Lower leg skin (tissue), 4 donors: ENCODE measurements around the gene KHDC1L. TPM values are rescaled to one million over a fixed set of nuclear protein-coding genes. Genes with fewer than 3 reads are reported as not detected.
"Not testable (repeated sequence)": the region's sequence is repeated elsewhere in the genome, so short reads cannot be mapped to it uniquely, and the experiment has no call there.

Source experiments
- DNase-seq, 2 donors: peaks; one replicate each; pipeline ENCODE4 v3.0.0-alpha.2; 2019; ENCODE audit warnings: low spot score in 2 of 2
- H3K4me3 ChIP-seq: fragments of 200-600 bp; sonication (generic); 2 replicates; pipeline ENCODE4 v1.5.1; 2017; ENCODE audit warnings: mild to moderate bottlenecking, low read depth; ENCODE audit not compliant: poor library complexity, severe bottlenecking
- POLR2A ChIP-seq, 2 donors: fragments of 450-650 bp; IDR thresholded peaks; one replicate each; pipeline ENCODE4 v1.6.1; 2016 to 2017; ENCODE audit warnings: antibody characterized with exemption in 2 of 2, mild to moderate bottlenecking in 1 of 2, moderate library complexity in 1 of 2
- WGBS, 2 donors: methylation state at CpG; one replicate each; pipeline ENCODE4 v1.1.5; 2018; 5-methylcytosine and 5-hydroxymethylcytosine counted together
- intact Hi-C: fragments of 100-400 bp; cut with DNase I; formaldehyde crosslinking; loops from one replicate; pipeline ENCODE4 v1.15.0; 2023; ENCODE audit warnings: low total_unique reads
- total RNA-seq, 4 donors: library from RNA; depleted of rRNA; stranded (reverse); fragments of >200 nt; gene quantifications; one replicate each; pipeline ENCODE4 v1.1.0, GENCODE V29; 2016
- TF ChIP-seq, protein P1 (sequence below), 3 donors: fragments of 450-650 bp; IDR thresholded peaks; one replicate each; pipeline ENCODE4 v1.5.1; 2016; ENCODE audit warnings: antibody characterized with exemption in 3 of 3, mild to moderate bottlenecking in 3 of 3, moderate library complexity in 2 of 3

KHDC1L gene
- not detected for total RNA-seq

- intact Hi-C loops: no loop called here
- TF ChIP-seq, protein P1, sequence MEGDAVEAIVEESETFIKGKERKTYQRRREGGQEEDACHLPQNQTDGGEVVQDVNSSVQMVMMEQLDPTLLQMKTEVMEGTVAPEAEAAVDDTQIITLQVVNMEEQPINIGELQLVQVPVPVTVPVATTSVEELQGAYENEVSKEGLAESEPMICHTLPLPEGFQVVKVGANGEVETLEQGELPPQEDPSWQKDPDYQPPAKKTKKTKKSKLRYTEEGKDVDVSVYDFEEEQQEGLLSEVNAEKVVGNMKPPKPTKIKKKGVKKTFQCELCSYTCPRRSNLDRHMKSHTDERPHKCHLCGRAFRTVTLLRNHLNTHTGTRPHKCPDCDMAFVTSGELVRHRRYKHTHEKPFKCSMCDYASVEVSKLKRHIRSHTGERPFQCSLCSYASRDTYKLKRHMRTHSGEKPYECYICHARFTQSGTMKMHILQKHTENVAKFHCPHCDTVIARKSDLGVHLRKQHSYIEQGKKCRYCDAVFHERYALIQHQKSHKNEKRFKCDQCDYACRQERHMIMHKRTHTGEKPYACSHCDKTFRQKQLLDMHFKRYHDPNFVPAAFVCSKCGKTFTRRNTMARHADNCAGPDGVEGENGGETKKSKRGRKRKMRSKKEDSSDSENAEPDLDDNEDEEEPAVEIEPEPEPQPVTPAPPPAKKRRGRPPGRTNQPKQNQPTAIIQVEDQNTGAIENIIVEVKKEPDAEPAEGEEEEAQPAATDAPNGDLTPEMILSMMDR (IDR thresholded peaks at IDR 0.05): no peak
- TF ChIP-seq POLR2A (IDR thresholded peaks at IDR 0.05): no peak
- no peak within 1 kb of the TSS for H3K4me3 ChIP-seq
- WGBS, 2 donors: 86 to 91% methylated on average over 4 of the region's 4 CpGs
- DNase-seq: no peak
These were observed at the start of gene KHDC1L for GRCh38 chr6:73225396-73225795. TSS of gene KHDC1L (minus strand) at chr6:73225496. CDS start at chr6:73225408, 88 bp downstream.

- WGBS, 2 donors: 97% methylated on average over 10 to 13 of the region's 13 CpGs
- DNase-seq, intact Hi-C loops, H3K4me3 ChIP-seq: not testable (repeated sequence)
These were observed 44.0 kb upstream of the KHDC1L start for GRCh38 chr6:73269296-73269695.

GRCh38 chr6:73268896-73269295, 43.6 kb upstream of the KHDC1L start:
- H3K4me3 ChIP-seq, DNase-seq, intact Hi-C loops: not testable (repeated sequence)
- 98 to 100% methylated on average over 12 to 27 of the region's 27 CpGs for WGBS, 2 donors

GRCh38 chr6:73264446-73264845, 39.1 kb upstream of the KHDC1L start:
- DNase-seq: peak in 1 of 2 donors; percentile 43
- 63 to 65% methylated on average over 3 of the region's 3 CpGs for WGBS, 2 donors
- no peak for TF ChIP-seq POLR2A (IDR thresholded peaks at IDR 0.05)
- TF ChIP-seq, protein P1 (IDR thresholded peaks at IDR 0.05): no peak
- H3K4me3 ChIP-seq: no peak overlapping the region
- intact Hi-C loops: no loop called here

DNA sequence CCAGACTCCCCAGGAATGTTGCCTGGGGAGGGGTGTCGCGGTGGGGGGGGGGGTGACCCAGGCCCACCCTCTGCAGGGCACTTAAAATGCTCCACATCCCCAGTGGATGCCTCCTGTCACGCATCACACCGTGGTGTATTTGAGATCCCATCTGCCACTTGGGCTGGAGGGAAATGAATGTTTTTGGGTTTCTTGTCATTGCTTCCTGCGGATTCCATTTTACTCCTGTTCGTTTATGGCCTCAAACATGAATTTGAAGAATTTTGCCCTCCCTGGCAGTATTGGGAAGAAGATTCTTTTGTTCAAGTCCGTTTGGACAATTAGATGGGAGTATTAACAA, 38.2 kb upstream of the KHDC1L start:
- intact Hi-C loops: no loop called here
- WGBS, 2 donors: 11 to 19% methylated on average over 7 of the region's 7 CpGs
- DNase-seq: no peak
- TF ChIP-seq, protein P1 (IDR thresholded peaks at IDR 0.05): no peak
- TF ChIP-seq POLR2A (IDR thresholded peaks at IDR 0.05): no peak
- H3K4me3 ChIP-seq: peak overlapping the region; percentile 56

- intact Hi-C loops: no loop called here
- TF ChIP-seq, protein P1 (IDR thresholded peaks at IDR 0.05): no peak
- TF ChIP-seq POLR2A (IDR thresholded peaks at IDR 0.05): no peak
- WGBS, 2 donors: 1% methylated on average over 19 to 49 of the region's 63 CpGs
- DNase-seq: peak in 1 of 2 donors; percentile 86
- H3K4me3 ChIP-seq: peak within 1 kb of the TSS; percentile 56
These were observed 37.6 kb upstream of the KHDC1L start, which contains the start of gene KHDC1 for GRCh38 chr6:73262671-73263569. TSS of gene KHDC1 (minus strand) at chr6:73263196. CDS start at chr6:73242517, 20,679 bp downstream.
